Uterus (tissue), 2 donors: ENCODE measurements around the gene DNMT3L.

Experiments used
- CTCF ChIP-seq, 4 experiments: fragments of 200-600 bp in 2 of 4; fragments of 450-650 bp in 2 of 4; sonication (generic) in 2 of 4; IDR thresholded peaks; one replicate each; pipeline ENCODE4 v1.5.1; 2016 to 2019; ENCODE audit warnings: antibody characterized with exemption in 4 of 4, mild to moderate bottlenecking in 2 of 4, moderate library complexity in 1 of 4
- POLR2A ChIP-seq, 2 donors: fragments of 450-650 bp; IDR thresholded peaks; one replicate each; pipeline ENCODE4 v1.6.1; 2016; ENCODE audit warnings: antibody characterized with exemption in 2 of 2, mild to moderate bottlenecking in 1 of 2, moderate library complexity in 1 of 2

GRCh38 chr21:44267655-44268142 lies 6.0 kb upstream of the DNMT3L start:
- peak in 1 of 4 experiments; percentile 29 for TF ChIP-seq CTCF (IDR thresholded peaks at IDR 0.05)
- TF ChIP-seq POLR2A (IDR thresholded peaks at IDR 0.05): no peak
